NCI-H1105 (cell line): ENCODE measurements around the gene HOXB4.

Experiments
- DNase-seq: peaks from one replicate; lab custom pipeline; 2025; lab: John Stamatoyannopoulos, UW

The HOXB4 gene

DNA sequence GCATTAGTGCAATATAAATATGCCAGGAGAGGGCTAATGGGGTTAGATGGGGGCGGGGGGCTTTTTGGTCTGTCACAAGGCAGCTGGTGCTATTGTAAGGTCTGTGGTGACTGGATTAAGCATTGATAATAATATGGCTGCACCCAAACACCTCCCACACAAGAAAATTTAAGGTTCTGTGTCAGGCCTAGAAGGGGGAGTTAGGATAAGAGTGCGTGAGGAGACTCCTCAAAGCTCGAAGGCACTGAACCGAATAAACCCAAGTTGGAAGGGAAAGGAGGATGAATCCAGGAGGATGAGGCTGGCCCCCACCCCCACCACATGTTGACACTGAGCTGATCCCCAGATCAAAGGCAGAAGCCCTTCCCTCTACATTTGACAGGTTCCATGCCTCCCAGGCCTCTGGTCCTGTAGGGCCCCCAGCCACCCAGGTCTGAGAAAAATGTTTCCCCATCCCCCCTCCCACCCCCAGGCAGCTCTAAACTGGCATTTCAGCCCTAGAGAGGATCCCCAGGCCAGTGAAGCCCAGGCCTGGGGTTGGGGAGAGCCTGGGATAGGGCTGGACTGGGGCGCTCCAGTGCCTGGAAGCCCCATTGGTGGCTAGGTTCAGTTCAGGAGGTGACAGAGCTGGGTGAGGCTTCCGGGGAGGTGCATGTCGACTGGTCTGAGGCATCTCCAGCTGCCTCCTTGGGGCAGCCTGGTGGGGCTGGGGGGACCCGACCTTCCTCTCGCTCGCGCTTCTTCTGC lies 49.0 kb downstream of the HOXB4 start:
- DNase-seq: no peak

DNA sequence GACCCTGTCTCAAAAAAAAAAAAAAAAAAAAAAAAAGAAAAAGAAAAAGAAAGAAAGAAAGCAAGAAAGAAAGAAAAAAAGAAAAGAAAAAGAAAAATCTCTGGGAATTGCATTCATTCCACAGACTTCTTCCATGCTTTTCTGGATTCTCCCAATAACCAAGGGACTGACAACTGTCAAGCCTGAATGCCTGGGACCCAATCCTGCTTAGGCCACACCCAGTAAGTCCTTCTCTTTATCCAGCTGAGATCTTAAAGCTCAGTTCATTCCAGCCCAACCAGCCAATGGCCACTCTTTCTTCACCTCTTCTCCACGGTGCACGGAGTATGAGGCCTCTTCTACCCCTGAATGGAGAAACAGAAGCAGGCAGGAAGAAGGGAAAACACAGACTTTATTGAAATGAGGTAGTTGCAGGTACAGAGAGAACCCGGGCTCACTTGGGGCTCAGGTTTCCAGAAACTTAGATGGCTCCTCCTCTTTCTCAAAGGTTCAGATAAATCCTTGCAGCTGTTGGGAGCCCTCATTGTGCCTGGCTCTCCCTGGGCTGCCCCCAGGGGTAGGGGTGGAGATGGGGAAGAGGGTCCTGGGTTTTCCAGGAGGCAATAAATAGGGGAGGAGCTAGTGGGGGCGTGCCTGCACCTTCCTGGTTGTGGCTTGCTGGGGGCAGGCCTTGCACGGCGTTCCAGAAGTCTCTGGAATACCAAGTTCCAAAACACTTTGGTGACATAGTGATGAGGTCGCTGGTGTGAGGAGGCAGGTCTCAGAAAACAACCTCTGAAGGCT lies 49.8 kb downstream of the HOXB4 start:
- DNase-seq: no peak

DNA sequence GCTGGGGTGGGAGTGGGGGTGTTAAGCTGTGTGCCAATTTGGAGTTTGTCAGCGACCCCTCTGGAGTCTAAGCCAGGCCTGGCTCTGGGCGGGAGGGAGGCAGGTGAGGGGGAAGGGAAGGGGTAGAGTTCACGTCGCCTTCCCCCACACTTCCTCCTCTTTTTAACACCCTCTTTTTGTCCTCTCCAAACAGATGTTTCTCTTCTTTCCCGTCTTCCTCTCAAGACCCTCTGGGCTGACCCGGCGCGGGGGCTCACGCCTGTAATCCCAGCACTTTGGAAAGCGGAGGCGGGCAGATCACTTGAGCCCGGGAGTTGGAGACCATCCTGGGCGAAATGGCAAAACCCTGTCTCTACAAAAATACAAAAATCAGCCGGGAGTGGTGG lies 50.6 kb downstream of the HOXB4 start:
- no peak for DNase-seq

DNA sequence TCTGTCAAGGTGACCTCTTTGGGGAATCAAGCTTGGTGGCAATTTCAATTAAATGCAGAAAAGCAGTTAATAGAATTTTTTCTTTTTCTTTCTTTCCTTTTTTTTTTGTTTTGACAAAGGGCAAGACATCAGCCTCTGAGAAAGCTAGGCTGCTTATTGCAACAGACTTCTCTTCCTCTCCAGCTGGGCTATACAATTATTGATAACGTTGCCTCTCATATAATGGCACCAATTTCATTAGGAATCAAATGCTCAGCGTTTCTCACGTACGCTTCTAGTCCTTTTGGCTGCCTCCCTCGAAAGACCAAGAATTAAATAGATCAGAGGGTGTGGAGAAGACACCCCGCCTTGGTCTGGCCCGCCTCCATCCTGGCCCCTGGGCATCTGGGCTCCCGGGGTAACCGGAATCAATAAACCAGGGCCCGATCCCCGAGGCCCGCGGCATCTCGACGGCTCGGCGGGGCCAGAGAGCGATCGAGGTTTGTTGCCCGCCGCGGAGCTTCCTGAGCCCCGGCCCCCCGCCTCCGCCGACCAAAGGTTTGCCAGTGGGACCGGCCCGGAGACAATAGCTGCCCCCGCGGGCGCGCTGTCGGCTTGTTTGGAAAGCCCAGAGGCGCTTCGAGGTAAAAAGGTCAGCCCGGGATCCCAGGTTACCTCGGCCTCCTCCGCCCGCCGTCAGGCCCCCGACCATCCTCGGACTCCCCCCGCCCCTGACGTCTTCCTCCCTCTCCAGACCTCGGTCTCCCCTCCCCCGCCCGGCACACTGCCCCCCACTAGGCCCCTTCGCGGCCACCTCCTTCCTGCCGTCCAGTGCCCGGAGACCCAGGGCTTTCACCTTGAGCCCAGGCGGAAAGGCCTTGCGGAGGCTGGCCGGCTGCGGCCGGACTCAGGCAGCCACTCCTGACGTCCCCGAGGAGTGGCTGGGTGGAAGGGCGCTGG lies 51.3 kb downstream of the HOXB4 start:
- DNase-seq: no peak
